HL-60/S4 treated with phorbol 12-myristate 13-acetate at 8.2 ng/mL for 4 days and 3 days (cell line): Measurements from ENCODE around the gene SKAP2.

Experiments
- in situ Hi-C: fragments of 300-500 bp; cut with MboI; formaldehyde crosslinking; loops from 2 replicates; pipeline ENCODE4 v1.15.0; 2022; ENCODE audit warnings: low sequenced_read_pairs

SKAP2 gene

DNA sequence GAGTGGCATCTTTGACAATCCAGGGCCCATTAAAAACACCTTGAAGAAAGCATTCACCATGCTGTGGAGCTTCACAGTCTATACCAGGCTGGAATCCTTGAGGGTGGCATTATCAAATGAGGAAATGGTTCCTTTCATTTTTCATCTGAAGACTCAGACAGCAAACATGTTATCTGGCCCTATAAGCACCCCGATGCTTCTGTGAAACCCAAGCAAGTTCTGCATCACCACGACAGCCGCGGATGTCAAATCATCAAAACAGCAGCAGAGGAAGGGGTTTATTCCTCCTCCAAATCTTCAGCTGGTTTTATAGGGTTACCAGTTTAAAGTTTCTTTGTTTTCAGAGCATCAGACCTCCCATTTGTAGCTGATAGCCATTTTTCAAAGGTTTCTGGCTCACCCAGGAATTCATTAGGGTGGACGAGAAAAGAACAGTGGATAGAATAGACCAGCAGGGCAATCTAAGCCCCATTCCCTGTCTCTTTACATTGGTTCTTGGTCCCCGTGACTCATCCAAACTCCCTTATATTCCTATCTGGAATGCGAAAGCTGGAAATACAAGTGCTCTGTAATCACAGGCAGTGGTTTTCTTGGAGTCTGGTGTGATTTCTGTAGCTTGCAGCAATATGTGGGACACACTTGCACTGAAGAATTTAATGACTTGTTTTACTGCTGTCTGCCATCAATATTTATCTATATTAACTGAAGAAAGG lies 217.9 kb downstream of the SKAP2 start:
- in situ Hi-C loops = no loop called here

DNA sequence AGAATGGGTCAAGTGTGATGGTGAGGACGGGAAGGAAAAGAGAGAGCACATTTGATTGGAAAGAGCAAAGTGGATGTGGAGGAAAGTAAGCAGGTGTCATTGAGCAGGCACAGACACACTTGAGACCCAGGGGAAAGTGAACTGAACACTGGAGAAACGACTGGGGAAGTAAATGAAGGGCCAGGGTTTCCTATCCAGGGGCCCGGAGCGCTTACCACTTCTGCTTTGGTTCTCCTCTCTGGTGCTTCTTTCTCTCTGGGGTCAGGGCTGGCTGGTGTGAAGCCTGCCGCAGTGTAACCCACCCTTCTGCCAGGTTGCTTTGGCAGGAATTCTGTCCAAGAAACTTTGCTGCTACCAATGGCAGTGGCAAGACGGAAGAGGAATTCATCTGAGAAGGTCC lies 219.3 kb downstream of the SKAP2 start:
- in situ Hi-C loops = no loop called here

DNA sequence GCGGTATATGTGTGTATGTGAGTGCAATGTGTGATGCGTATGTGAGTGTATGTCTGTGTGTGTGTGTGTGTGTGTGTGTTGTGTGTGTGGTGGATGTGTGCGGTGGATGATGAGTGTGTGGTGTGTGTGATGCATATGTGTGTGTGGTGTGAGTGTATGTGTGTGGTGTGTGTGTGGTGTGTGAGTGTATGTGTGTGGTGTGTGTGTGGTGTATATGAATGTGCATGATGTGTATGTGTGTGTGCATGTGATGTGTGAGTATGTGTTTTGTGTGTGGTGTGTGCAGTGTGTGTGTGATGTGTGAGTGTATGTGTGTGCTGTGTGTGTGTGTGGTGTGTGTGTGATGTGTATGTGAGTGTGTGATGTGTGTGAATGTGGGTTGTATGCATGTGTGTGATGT lies 222.0 kb downstream of the SKAP2 start:
- in situ Hi-C loops = no loop called here

DNA sequence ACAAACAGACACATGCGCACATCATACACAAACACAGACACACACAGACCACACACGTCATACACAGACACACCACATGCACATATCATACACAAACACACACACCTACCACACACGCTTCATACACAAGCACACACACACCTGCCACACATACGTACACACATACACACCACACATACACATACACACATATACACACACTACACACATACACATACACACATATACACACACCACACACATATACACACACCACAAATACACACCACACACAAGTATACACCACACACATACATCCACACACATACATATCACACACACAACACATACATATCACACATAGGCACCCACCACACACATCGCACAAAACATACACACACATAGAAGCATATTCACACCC lies 224.7 kb downstream of the SKAP2 start:
- in situ Hi-C loops = no loop called here

DNA sequence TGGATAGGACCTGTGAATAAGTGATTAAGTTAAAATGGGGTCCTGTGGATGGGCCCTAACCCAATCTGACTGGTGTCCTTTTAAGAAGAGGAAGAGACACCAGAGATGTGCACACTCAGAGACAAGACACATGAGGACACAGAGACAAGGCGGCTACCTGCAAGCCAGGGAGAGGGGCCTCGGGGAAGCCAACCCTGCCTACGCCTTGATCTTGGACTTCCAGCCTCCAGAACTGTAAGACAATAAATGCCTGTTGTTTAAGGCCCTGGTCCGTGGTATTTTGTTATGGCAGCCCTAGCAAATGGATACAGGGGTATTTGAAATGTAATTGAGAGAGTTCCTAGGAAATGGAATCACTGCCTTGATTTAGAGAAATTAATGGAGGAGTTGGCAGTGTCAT lies 225.3 kb downstream of the SKAP2 start:
- in situ Hi-C loops = no loop called here

DNA sequence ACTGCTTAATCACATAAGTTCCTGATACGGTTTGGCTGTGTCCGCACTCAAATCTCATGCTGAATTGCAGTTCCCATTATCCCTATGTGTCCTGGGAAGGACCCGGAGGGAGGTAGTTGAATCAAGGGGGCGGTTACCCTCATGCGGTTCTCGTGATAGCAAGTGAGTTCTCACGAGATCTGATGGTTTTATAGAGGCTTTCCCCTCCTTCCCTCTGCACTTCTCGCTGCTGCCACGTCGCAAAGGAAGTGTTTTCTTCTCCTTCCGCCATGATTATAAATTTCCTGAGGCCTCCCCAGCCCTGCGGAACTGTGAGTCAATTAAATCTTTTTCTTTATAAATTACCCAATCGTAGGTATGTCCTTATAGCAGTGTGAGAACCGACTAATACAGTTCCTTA lies 226.2 kb downstream of the SKAP2 start:
- in situ Hi-C loops = no loop called here

DNA sequence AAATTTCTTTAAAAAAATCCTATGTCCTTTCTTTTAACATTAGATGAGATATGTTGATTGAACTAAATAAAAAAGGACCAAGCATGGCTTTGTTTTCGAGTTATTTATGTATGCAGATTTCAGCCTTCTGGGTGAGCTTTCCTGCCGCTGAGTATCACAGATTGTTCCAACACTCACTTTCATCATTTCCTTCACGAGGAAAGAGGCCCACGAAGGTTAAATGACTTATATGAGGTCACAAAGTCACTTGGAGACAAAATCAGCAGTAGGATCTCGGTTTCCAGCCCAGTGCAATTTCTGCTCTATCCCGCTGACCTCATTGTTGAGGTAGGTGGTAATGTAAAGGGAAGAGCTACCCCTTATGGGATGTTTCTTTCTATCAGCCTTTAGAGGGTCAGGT lies 226.8 kb downstream of the SKAP2 start:
- in situ Hi-C loops = no loop called here

DNA sequence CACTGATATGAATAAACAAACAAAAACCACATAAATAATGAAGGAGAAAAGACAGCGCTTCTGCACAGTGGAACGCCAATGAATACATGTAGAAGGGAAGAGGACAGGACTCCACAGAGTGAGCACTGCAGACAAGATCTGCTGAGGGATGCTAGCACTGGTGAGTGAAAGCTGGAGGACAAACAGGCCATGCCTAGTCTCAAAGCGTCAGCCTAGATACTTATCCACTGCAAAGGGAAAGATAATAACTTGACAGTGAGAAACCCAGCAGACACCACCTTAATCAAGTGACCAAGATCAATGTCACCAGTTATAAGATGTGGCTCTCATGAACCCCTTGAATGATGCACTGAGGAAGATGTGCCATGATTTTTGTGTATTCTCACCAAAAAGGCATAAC lies 227.6 kb downstream of the SKAP2 start:
- in situ Hi-C loops = no loop called here

DNA sequence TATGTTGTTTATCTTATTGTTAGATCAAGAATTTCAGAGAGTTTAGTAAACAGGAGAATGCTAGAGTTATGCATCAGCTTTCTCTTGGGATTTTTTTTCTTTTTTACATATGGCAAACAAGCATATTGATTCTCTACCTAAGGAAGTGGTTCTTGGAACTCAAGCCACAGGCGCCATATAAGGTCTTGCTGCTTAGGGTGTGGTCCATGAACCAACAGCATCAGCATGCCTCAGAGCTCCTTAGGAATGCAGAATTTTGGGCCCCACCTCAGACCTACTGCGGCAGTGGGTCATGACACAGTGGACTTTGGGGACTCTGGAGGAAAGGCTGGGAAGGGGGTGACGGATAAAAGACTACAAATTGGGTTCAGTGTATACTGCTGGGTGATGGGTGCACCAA lies 230.8 kb downstream of the SKAP2 start:
- in situ Hi-C loops = no loop called here

DNA sequence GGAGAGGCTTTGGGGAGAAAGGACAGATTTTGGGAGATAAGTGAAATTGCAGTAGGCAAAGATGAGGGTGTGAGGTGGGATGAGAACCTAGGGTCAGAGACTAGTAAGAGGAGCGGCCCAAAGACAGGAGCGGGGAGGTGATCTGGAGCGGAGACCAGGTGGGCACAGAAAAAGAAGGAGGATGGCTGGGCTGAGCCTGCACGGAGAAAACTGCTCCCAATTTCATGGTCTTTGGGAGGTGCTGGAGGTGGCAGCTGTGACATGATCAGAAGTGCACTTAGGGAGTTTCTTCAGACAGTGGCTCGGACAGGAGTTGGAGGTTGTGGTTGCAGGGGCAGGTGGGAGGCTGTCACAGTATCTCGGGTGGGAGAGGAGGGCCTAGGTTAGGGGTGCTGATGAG lies 232.8 kb downstream of the SKAP2 start:
- in situ Hi-C loops = no loop called here

DNA sequence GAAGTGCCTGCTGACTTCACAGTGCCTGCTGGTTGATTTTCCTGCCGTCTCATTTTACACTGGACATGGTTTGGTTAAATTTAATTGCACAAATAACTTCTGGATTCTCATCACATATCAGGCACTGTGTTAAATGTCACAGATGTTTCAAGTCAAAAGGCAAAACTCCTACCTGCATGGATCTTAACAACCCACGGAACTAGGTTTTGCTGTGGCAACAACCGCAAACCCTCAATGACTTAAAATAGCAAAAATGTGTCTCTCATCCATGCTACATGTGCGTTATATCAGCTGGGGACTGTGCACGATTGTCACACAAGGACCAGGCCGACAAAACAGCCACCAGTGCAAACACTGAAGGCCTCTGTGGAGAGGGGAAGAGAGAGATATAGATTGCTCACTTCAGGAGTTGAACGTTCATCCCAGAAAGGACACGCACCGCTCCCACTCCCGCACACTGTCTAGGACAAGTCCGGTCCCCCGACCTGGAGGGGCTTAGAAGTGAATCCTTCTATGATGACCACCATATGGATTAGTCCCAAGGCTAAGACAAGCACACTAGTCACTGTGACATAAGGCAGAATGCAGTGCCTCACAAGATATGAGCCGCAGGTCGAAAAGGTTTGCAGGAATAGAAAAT lies 233.3 kb downstream of the SKAP2 start:
- in situ Hi-C loops = no loop called here

DNA sequence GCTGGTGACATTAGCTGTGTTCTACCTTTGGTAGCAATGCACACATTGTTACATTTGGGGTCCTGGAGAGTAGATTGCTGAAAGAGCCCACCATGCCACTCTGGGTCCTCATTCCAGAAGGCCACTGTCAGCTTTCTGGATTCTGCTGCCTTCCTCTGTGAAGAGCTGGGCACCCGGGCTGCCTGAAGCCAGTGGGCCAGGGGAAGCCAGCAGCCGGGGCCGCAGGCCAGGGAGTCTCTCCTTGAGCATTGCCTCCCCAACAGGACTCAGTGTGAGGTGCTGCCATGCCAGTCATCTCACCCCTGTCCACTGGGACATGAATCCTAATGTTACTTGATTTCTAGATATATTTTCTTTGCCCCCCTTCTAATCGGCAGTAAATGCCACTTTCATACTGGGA lies 234.0 kb downstream of the SKAP2 start:
- in situ Hi-C loops = no loop called here

DNA sequence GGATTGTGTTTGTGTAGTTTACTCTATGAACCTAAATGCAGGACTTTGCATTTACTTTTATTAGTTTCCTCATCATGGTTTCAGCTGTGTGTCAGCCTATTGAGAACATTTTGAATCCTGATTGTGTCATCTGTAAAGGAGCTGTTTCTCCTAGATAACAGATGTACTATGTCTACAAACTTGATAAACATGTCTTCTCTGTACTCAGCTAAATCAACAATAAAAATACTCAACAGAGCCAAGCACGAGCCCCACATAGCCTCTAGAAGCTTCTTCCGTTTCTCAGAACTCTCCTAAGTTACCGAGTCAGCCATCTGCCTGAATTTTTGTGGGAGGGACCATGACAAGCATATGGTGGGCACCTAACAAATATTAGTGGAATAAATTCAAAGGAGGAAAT lies 234.7 kb downstream of the SKAP2 start:
- in situ Hi-C loops = no loop called here

DNA sequence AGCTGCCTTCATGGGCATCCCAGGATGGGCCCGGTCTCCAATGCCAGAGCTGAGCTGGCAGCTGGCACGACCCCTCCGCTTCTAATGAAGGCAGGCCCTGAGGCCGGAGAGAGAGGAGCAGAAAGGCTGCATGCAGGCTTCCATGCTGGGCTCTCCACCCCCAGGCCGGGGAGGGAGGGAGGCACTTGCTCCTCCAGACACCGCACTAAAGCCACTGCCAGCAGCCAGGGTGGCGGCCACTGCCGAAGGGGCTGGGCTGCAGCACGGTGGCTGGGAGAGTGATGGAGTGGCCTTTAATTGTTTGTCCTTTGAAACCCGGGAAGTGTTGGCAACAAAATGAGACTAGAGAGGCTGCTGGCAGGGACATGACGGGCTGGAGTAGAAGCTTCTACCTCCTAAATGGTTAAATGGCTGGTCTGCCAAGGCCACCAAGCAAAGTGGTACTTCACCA lies 236.5 kb downstream of the SKAP2 start:
- in situ Hi-C loops = no loop called here

DNA sequence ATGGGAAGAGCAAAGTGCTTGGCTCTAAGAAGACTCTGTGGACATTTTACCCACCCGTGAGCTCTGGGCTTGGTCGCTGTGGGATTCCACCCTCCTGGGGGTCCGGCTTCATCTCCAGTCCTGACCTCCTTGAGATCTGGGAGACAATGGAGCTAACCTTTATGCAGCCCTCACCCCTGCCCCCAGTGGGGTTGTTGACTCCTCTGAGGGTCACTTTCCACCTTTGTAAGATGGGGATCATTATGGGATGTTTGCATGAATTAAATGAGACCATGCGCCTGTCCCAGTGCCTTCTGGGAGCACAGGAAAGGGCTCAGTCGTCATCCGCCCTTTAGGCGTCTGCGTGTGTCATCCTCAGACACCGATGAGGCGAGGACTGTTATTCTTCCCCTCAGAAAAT lies 237.2 kb downstream of the SKAP2 start:
- in situ Hi-C loops = no loop called here

DNA sequence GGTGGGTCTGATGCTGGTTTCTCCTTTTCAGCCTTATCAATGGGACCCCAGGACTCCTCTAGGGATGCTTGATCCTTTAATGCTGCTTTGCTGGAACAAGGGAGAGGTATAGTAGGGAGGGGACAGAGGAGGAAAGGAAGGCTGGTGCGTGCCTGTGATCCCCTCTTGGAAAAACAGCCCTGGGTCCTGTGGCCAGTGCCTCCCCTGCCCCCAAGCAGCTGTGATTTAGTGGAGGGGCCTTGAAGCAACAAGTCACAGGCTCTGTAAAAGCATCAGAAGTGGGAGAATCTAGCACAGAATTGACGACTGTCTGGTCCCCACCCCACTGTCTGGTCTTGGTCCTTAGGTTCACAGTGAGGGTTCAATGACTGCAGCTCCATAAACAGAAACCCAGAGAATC lies 237.7 kb downstream of the SKAP2 start:
- in situ Hi-C loops = no loop called here

DNA sequence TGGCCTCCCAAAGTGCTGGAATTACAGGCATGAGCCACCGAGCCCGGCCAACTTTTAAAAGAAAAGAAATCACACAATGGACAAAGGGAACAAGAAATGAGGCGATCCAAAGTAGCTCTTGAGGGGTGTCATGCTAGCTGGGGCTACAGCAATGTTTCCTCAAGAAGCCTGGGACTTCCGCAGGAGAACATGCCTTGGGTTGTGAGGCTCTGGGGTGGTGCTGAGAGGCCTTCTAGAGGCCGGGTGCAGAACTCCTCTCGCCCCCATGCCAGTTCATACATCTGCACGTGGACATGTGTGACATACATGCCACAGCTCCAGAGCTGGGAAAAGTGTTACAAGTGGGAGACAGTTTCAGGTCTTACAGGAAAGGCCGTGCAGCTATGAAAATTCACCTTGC lies 238.2 kb downstream of the SKAP2 start:
- in situ Hi-C loops = no loop called here

DNA sequence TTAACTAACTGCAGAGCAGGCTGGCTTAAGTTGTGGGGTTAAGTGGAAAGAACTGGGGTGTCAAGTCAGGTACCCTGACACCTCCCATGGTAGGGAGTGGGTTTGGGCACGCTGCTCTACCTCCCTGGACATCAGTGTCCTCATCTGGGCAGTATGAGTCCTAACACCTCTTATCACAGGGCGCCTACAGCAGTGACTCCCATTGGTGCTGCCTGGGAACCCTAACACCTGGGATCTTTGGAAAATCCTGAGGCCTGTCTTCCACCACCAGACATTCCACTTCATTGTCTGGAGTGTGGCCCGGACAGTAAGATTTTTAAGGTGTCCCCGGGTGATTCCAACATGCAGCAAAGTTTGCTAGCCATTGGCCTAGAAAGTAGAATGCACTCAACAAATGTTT lies 239.1 kb downstream of the SKAP2 start:
- in situ Hi-C loops = no loop called here

DNA sequence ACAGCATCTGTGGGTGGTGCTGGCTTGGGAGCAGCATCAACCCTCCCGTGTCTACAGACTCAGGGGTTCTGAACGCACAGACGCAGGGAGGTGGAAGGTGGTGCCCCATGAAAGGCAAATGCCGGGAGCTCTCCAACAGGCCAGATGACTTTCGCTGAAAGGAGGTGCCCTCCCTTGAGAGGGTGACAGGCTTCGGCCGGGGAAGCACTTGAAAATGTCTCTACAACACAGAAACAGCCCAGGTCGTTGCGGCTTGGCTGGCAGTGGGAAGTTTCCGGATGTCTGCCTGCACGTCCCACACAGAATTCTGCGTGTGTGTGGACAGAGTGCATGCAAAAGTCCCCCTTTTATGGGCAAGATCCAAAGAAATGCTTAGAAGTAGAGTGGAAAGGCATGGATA lies 239.6 kb downstream of the SKAP2 start:
- in situ Hi-C loops = no loop called here

DNA sequence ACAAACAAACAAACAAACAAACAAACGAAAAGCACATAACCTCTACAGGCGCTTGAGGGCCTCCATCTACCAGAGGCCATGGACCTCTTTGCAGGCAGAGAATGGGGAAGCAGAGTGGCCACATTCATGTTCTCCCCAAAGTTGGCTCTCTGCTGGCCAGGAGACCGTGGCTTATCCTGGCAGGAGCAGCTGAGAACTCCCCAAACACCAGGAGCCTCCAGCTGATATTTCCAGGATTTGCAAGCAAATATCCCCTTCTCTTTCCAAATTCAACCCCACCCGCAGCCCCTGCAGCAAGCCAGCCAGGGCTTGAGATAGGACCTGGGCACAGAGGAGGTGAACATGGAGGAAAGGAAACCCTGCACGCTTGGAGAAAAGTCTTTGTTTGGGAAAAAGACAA lies 240.0 kb downstream of the SKAP2 start:
- in situ Hi-C loops = no loop called here

DNA sequence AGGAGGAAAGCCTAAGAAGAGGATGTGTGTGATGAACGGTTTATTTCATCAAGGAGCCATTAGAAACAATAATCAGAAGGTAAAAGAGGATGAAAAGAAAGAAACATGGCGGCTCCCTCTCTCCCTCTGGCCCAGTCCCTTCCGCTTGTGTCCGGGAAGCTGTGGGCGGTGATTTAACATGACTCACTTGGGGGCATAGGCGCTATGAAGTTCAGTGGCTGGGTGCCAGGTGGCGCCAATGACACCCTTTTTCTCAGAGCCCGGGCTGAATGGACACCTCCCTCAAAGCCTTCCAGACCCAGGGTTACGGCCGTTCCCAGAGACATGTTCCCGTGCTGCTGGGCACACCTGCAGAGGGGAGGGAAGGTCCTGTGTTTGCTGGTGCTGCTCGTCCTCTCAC lies 244.0 kb downstream of the SKAP2 start:
- in situ Hi-C loops = no loop called here

DNA sequence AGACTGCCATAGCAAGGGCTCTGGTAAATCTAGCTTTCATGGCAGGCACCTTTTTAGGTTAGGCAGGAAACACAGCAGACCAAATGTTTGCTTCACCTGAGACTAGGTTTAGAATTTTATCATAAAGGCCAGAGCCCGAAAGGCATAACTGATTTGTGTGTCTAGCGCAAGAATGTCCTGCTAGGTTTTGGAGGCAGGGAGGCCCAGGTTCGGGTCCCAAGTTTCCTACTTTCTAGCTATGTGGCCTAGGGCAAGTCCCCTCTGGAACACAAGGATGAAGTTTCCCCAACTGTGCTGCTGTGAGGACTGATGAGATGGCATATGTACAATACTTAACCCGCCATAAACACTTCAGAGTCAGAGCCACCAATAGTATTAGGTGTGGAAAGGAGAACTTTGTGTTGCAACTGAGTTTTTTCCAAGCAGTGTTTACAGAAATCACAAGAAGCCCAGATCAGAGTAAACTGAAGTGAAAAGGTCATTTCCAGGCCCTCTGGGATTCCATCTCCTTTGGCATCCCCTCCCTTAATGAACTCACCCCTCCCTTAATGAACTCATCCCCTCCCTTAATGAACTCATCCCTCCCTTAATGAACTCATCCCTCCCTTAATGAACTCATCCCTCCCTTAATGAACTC lies 244.9 kb downstream of the SKAP2 start:
- in situ Hi-C loops = no loop called here
